OCI-LY3 (cell line): Measurements from ENCODE around the gene MARCHF11.

Experiments used
- H2AFZ ChIP-seq: fragments of 200-600, 300-600 bp; shearing (Covaris generic); 2 replicates; pipeline ENCODE4 v1.6.0; 2014; ENCODE audit warnings: antibody characterized with exemption, low read depth, low read length
- H3K27ac ChIP-seq: fragments of 200-600, 300-600 bp; sonication (generic); 2 replicates; pipeline ENCODE4 v1.5.1; 2014; ENCODE audit warnings: mild to moderate bottlenecking, low read length, moderate library complexity, mixed read lengths
- H3K27me3 ChIP-seq: fragments of 200-600, 300-600 bp; sonication (generic); 2 replicates; pipeline ENCODE4 v1.6.1; 2014; ENCODE audit warnings: low read depth, low read length, mixed read lengths
- H3K36me3 ChIP-seq: fragments of 200-600, 300-600 bp; sonication (generic); replicated peaks from 2 replicates; pipeline ENCODE3; 2014; ENCODE audit warnings: low read depth, low read length, mixed read lengths
- H3K4me1 ChIP-seq: fragments of 300-600, 200-600 bp; sonication (generic); 2 replicates; pipeline ENCODE4 v1.6.1; 2014; ENCODE audit warnings: low read length, mixed read lengths
- H3K4me2 ChIP-seq: fragments of 200-600, 300-600 bp; sonication (generic); 2 replicates; pipeline ENCODE4 v1.6.1; 2014; ENCODE audit warnings: low read length, mixed read lengths
- H3K4me3 ChIP-seq: fragments of 300-600, 200-600 bp; sonication (generic); 2 replicates; pipeline ENCODE4 v1.5.1; 2014; ENCODE audit warnings: antibody characterized with exemption, mild to moderate bottlenecking, low read length, moderate library complexity
- H3K79me2 ChIP-seq: fragments of 300-600, 200-600 bp; shearing (Covaris generic); 2 replicates; pipeline ENCODE4 v1.6.1; 2014; ENCODE audit warnings: mild to moderate bottlenecking, low read length, mixed read lengths
- H3K9ac ChIP-seq: fragments of 300-600, 200-600 bp; shearing (Covaris generic); 2 replicates; pipeline ENCODE4 v1.6.0; 2014; ENCODE audit warnings: mild to moderate bottlenecking, low read length, moderate library complexity
- H3K9me3 ChIP-seq: fragments of 200-600, 300-600 bp; shearing (Covaris generic); 2 replicates; pipeline ENCODE4 v1.6.1; 2014; ENCODE audit warnings: low read length, mixed read lengths; ENCODE audit not compliant: insufficient read depth
- H4K20me1 ChIP-seq: fragments of 200-600, 300-600 bp; sonication (generic); 2 replicates; pipeline ENCODE4 v1.6.1; 2016; ENCODE audit warnings: low read length, mixed read lengths; ENCODE audit not compliant: insufficient read depth
- EZH2phosphoT487 ChIP-seq: fragments of 200-600 bp; shearing (Covaris generic); IDR thresholded peaks from 2 replicates; pipeline ENCODE4 v1.6.1; 2018; ENCODE audit warnings: antibody characterized with exemption, mixed run types, low read depth
- TF ChIP-seq, protein P1 (sequence below): fragments of 200-600, 300-600 bp; sonication (generic); IDR thresholded peaks from 2 replicates; pipeline ENCODE4 v1.5.1; 2014; ENCODE audit warnings: antibody characterized with exemption, low read length, low read depth

The MARCHF11 gene

DNA sequence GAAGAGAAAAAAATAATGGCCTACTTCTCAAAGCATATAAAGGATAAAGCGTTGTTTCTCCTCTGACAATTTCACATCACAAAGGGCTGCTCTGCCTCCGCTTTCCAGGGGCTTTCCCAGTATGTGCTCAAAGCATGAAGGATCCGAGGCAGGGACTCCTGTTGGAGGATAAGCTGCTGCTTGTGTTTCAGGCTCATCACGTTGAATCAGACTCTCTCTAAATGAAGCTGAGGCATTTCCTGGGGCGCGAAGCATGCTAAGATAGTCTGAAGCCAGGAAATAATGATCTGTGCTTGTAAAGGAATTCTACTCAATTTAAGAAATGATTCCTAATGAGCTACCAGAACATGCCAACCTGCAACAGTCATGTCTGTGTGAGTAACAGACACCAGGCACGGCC lies 97.5 kb downstream of the MARCHF11 start:
- H3K4me1 ChIP-seq, result no peaks in the 10 kb centered on the region
- H3K9me3 ChIP-seq, result no peaks in the 10 kb centered on the region
- no peak overlapping the region for H3K27ac ChIP-seq
- H3K4me3 ChIP-seq, result no peak overlapping the region
- no peaks in the 10 kb centered on the region for H3K79me2 ChIP-seq
- H3K36me3 ChIP-seq, result no peaks in the 10 kb centered on the region
- TF ChIP-seq, protein P1, sequence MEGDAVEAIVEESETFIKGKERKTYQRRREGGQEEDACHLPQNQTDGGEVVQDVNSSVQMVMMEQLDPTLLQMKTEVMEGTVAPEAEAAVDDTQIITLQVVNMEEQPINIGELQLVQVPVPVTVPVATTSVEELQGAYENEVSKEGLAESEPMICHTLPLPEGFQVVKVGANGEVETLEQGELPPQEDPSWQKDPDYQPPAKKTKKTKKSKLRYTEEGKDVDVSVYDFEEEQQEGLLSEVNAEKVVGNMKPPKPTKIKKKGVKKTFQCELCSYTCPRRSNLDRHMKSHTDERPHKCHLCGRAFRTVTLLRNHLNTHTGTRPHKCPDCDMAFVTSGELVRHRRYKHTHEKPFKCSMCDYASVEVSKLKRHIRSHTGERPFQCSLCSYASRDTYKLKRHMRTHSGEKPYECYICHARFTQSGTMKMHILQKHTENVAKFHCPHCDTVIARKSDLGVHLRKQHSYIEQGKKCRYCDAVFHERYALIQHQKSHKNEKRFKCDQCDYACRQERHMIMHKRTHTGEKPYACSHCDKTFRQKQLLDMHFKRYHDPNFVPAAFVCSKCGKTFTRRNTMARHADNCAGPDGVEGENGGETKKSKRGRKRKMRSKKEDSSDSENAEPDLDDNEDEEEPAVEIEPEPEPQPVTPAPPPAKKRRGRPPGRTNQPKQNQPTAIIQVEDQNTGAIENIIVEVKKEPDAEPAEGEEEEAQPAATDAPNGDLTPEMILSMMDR, result no peak
- no peak for TF ChIP-seq EZH2phosphoT487
- no peak overlapping the region for H2AFZ ChIP-seq
- no peak overlapping the region for H3K4me2 ChIP-seq
- no peaks in the 10 kb centered on the region for H4K20me1 ChIP-seq
- H3K9ac ChIP-seq, result no peak overlapping the region
- no peaks in the 10 kb centered on the region for H3K27me3 ChIP-seq

DNA sequence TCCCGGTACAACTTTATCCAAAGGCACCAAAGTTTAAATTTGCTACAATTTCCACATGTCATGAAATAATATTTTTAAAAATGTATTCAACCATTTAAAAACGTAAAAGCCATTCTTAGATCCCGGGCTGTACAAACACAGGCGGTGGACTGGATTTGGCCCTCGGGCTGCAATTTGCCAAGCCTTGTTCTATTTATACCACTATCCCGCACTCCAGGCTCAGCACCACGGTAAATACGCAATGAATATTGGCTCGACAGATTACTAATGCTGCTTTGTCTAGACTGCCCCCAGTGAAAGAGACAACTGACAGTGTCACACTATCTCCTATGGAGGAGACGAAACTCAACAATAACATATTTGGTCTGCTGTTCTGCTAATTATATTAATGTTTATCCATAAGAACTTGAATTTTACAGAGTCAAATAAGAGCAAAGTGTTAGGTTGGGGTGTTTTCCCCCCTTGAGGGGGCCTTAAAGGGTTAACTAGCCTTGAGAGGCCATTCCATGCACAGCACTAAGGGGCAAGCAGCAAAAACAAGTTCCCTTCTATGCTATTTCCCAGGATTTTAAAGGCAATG lies 98.1 kb downstream of the MARCHF11 start:
- H2AFZ ChIP-seq, result no peak overlapping the region
- H3K4me1 ChIP-seq, result no peaks in the 10 kb centered on the region
- no peak overlapping the region for H3K4me3 ChIP-seq
- H4K20me1 ChIP-seq, result no peaks in the 10 kb centered on the region
- no peaks in the 10 kb centered on the region for H3K36me3 ChIP-seq
- H3K9ac ChIP-seq, result no peak overlapping the region
- H3K79me2 ChIP-seq, result no peaks in the 10 kb centered on the region
- H3K27ac ChIP-seq, result no peak overlapping the region
- TF ChIP-seq, protein P1, result no peak
- no peak overlapping the region for H3K4me2 ChIP-seq
- no peaks in the 10 kb centered on the region for H3K9me3 ChIP-seq
- H3K27me3 ChIP-seq, result no peaks in the 10 kb centered on the region

DNA sequence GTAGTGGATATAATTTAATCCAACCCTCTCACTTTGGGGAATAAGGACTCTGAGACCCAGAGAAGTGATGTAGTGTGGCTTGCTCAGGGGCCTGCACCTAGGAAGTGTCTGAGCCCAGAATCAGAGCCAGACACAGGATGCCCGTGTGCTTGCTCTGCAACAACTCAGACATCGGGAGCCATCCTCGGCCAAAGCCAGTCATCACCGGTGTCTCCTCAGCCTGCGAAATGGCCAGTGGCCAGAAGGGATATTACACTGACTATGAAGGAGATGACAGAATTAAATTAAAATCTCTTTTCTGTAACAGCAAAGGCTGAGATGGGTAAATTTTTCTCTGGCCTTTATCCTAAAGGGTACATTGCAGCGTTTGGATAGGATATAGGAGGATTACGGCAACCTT lies 102.9 kb downstream of the MARCHF11 start:
- H3K9ac ChIP-seq, result no peak overlapping the region
- H3K9me3 ChIP-seq, result no peaks in the 10 kb centered on the region
- no peak overlapping the region for H2AFZ ChIP-seq

DNA sequence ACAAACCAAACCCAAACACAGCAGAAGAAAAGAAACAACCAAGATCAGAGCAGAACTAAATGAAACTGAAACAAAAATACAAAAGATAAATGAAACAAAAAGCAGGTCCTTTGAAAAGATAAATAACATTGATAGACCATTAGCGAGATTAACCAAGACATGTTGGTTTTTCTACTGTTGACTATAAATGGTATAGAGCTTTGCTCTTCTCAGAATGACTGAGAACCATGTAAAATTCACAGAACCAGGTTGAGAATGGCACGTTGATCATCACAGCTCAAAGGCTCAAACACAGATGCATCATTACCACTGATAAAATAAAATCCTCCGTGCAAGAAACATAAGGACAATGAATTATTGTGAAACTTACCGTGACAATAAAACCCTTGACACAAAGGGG lies 105.2 kb downstream of the MARCHF11 start:
- Histone ChIP-seq H3K36me3 (no peaks in the 10 kb centered on the region), H3K4me2 (no peak overlapping the region)
- TF ChIP-seq, protein P1, result no peak
- TF ChIP-seq EZH2phosphoT487, result no peak

More for the DNA sequence above, 102.9 kb downstream of the MARCHF11 start:
- no peaks in the 10 kb centered on the region for H3K27me3 ChIP-seq
- TF ChIP-seq, protein P1, result no peak
- TF ChIP-seq EZH2phosphoT487, result no peak
- H3K36me3 ChIP-seq, result no peaks in the 10 kb centered on the region
- no peaks in the 10 kb centered on the region for H4K20me1 ChIP-seq
- H3K27ac ChIP-seq, result no peak overlapping the region
- H3K4me2 ChIP-seq, result no peak overlapping the region
- H3K4me3 ChIP-seq, result no peak overlapping the region
- H3K79me2 ChIP-seq, result no peaks in the 10 kb centered on the region
- no peaks in the 10 kb centered on the region for H3K4me1 ChIP-seq

More for the DNA sequence above, 105.2 kb downstream of the MARCHF11 start:
- Histone ChIP-seq H3K79me2 (no peaks in the 10 kb centered on the region), H3K4me3 (no peak overlapping the region), H4K20me1 (no peaks in the 10 kb centered on the region), H3K27me3 (no peaks in the 10 kb centered on the region; the same call in 1 of the 2 replicates), H2AFZ (no peak overlapping the region), H3K4me1 (no peaks in the 10 kb centered on the region), H3K9me3 (no peaks in the 10 kb centered on the region), H3K27ac (no peak overlapping the region), H3K9ac (no peak overlapping the region)
